GM20431 (cell line): Measurements from ENCODE around the gene BCKDK.

Experiments
- in situ Hi-C: fragments of 300-500 bp; cut with MseI, MboI; formaldehyde crosslinking; loops from one replicate; pipeline ENCODE4 v1.15.0; 2020; ENCODE audit warnings: low sequenced_read_pairs; ENCODE audit not compliant: unreplicated experiment

BCKDK gene

DNA sequence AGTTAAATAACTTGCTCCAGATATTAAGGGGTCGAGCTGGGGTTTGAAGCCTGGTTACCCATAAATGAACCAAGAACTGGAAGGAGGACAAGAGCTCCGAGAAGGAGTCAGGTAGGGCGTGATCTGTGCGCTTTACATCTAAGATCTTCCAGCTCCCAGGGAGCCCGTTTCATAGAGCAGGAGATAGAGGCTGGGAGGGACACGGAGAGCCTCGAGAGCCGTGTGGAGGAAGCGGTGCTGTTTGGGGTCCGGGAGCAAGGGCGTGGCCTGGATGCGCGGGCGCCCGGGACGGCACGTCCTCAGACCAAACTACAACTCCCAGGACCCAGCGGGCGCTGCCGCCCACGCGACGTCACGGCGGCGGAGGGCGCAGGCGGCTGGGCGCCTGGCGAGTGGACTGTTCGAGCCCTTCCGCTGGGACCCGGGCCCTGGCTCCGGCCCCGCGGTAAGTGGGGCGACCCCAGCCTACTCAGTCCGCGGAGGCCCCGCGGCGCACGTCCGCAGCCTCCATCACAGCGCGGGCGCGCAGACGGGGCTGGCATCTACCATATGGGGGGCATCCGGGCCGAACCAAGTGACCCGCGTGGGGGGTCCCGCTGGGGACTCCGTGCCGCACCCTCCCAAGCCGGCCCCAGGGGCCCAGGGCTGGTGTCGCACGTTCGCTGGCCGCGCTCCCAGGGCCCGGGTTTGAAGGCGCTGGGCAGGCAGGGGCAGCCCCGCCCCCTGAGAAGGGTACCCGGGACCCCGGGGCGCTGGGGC lies at the start of gene BCKDK:
TSS of gene BCKDK (plus strand) at position 352 of the 759 bp plus-strand sequence. CDS start 838 bp downstream, outside the sequence.
- in situ Hi-C loops: no loop called here

DNA sequence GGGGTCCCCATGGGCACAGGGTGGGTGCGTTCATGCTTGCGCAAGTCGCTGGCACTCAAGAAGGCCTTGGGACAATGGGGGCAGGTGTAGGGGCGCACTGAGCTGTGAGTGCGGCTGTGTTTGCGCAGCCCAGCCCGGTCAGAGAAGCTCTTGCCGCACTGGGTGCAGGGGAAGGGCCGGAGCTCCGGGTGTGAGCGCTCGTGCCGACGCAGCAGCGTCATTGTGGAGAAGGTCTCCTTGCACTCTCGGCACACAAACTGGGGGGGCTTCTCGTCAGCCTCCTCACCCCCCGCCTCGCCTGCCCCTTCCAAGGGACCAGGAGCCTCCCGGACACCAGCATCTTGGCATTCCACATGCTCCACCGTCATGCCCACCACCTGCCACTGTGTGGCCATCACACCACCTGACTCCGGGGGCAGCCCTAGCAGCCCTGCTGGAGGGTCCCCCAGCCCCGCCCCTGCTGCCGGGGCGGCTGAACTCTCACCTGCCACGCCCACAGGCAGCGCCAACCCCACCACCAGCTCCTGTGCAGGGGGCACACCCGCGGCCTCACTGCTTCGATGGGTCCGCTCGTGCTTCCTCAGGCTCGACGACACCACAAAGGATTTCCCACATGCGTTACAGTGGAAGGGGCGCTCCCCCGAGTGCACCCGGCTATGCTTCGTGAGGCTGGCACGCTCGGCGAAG lies 46.9 kb upstream of the BCKDK start:
- in situ Hi-C loops: no loop called here

DNA sequence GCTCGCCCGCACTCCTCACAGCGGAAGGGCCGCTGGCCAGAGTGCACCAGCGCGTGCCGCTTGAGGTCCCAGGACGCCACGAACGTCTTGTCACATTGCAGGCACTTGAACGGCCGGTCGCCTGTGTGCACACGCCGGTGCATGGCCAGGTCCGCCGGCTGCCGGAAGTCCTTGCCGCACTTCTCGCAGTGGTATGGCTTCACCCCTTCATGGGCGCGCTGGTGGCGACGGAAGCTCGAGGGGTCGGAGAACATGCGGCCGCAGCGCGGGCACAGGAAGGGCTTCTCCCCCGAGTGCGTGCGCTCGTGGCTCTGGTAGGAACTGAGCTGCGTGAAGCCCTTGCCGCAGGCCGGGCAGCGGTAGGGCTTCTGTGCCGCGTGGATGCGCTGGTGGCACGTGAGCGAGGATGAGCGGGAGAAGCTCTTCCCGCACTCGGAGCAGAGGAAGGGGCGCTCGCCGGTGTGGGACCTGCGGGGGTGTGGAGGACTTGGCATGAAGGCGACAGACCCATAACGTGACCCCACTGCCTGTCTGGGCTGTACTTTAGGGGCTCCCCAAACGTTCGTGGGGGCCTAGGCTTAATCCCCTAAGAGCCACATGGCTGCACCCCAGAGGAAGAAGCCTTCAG lies 46.3 kb upstream of the BCKDK start:
- in situ Hi-C loops: no loop called here

DNA sequence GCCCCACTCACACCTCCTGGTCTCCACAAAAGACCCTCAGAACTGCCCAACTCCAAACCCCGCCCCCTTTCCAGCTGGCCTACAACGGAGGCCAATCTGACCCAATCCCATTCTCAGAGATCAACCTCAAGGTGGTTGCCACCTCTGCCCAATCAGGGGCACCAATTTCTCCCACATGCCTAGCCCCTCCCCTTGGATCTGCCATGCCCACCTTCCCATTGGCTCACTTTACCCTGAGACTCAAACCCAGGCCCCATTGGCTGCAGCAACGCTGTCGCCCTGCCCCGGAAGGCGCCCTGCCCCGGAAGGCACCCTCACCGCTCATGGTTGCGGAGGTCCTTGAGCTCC lies 44.7 kb upstream of the BCKDK start:
- in situ Hi-C loops: no loop called here

DNA sequence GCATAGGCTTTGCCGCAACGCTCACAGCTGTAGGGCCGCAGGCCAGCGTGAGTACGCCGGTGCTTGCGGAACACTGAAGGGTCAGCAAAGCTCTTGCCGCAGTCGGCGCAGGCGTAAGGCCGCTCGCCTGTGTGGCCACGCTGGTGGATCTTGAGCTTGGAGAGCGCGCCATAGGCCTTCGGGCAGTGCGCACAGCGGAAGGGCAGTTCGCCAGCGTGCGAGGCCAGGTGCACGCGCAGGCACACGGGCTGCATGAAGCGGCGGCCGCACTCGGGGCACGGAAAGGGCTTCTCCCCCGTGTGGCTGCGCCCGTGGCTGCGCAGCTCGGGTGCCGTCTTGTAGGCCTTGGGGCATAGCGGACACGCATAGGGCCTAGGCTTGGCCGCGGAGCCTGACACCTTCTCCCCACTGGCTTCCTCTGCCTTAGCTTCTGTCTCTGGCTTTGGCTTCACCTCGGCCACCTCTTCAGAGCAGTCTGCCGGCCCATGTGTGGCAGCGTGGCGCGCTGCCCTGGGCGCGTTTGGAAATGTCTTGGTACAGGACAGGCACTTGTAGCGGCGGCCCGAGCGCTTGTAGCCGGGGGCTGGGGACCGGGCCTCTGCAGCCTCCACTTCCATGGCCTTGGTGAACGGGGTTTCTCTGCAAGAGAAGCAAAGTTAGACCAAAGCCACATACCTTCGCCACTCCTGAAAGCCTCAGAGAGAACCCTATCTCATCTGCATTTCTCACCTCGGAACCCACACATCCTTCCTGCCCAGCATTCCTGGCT lies 44.2 kb upstream of the BCKDK start:
- in situ Hi-C loops: no loop called here

DNA sequence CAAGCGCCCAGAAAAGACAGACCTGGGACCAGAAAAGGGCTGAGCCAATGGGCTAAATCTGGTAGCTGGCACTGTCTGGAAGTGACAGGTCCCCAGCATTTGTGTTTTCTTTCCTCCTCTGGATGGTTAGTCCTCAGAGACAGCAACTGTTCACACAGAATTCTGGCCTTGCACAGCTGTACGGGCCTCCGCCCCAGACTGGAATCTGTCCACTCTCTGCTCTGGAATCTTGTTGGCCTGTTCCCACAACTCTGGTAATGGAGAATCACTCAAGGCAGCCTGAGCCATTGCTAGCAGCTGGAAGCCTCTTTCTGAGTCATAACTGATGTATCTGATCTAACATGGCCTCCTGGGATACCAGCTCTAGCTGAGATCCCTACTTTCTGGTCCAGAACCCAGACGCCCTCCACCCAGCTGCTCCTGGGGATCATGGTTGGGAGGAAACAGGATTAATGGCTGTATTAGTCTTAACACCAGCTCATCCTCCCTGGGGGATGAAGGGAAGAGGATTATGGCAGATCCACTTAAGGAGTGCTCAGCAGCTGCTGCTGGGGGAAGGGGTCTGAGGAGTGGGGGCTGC lies 43.2 kb upstream of the BCKDK start:
- in situ Hi-C loops: no loop called here

DNA sequence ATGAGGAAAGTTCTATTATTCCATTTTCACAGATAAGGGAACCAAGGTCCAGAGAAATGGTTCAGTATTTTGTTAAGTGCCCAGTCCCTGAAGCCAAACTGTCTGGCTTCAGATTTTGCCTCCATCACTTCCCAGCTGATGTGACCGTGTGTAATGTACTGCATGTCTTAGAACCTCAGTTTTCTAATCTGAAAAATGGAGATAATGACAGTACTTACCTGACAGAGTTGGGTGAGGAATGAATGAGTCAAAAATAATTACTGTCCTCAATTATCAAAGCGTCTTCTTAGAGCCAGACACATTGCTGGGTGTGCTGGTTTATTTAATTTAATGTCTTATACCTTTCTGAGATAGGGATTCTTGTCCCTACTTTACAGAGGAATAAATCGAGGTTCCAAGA lies 40.8 kb upstream of the BCKDK start:
- in situ Hi-C loops: no loop called here

DNA sequence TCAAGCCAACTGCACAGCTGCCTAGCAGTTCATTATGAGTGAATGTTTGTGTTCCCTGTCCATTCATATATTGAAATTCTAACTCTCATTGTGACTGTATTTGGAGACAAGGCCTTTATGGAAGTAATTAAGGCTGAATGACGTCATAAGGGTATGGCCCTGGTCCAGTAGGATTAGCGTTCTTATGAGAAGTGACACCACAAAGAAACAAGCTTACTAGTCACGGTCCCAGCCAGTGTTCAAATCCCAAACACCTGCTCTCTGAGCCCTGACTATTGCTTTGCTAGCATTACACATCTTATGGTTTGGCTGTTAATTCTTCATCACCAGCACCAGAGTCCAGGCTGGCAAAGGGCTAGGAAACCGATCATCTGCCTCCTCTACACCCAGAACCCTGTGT lies 36.3 kb upstream of the BCKDK start:
- in situ Hi-C loops: no loop called here

DNA sequence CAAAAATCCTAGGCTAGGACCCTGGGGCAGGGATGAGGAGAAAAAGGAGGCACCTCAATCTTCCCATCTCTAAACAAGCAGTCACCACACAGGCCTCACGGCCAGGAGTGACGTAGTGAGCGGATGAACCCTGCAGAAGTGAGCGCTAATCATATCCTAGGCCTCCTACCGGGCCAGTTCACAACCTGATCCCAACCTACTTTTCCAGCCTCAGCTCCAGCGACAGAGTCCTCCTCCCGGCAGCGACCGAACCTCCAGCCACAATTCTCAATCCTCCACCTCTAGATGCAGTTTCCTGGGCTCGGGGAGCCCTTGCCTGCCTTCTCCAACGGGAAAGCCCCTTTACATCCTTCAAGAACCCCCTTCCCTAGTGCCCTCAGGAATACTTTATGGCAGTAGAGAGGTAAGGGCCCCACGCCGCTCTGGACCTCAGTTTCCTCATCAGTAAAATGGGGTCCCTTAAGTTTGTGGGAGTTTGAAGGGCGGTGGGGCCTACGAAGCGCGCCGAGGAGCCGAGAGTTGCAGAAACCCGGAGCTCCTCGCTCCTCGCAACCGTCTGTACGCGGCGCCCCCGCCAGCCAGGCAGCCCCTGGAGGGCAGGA lies 35.5 kb upstream of the BCKDK start:
- in situ Hi-C loops: no loop called here

DNA sequence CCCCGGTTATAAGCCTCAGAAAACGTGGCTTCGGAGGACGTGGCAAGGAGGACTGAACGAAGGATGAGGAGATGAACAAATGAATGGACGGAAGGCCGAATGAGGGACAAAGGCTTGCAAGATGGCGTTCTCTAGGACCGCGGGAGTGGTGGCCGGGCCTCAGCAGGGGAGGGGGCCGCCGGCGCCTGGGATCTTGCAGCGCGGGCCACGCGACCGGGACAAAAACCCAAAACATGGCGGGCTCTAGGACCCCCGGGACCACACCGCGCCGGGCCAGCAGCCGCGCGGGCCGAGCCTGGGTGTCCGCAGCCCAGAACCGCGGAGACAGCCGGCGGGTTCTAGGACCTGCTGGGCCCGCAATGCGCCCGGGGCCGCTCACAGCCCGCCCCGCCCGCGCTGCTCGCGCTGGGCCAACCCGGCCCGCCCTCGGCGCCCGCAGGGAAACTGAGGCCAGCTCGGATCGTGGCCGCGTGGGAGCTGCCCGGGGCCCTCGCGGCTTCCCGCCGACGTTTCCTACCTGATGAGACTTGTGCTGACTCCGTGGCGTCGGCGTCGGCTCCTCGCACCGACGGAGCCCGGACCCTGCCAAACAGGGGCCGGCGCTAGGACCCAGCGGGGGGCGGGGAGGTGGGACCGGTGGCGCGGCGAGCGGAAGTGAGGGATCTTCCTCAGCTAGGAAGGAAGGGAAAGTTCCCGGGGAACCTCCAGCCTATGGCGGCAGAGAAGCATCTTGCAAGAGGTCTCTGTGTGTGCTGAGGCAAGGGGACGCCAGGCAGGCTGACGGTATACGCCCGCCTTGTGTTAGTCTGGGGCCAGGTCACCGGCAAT lies 34.8 kb upstream of the BCKDK start:
- in situ Hi-C loops: no loop called here

DNA sequence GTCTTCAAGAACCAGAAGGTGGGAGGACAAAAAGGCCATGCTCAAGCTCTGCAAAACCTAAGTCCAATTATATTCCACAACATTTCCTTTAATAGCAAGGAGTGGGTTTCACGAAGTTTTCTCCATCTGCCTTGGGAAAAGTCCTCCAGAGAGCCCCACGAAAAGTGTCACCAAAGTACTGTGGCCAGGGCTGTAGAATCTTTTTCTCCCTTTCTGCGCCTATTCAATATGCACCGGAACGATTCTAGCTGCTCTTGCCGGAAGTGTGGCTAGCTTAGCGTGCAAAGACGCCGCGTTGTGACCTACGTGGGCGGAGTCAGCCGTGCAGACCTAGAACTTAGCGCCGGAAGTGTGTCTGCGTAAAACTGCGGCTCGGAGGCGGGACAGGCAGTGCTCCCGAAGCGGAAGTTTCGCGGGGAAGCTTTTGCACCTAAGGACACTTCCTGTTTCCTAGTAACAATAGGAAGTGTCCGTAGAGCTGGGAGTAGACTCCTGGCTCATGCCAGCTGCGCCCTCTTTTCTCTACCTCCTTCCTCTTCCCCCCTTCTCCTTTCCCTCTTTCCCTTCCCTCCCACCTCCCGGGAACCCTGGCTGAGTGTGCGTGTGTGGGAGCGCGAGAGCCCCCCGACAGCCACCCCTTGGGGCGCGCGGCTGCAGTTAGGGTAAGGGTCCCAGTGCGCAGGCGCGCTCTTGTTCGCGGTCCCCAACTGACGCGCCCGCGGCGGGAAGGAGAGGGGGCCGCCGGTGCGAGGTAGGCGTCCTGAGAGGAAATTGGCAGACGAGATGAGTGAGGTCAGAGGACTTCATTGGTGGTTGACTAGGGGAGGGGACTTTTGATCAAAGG lies 34.0 kb upstream of the BCKDK start, which contains the start of the genes ZNF646 and ZNF668:
TSS of gene ZNF646 (plus strand) at position 453 of the 844 bp plus-strand sequence. CDS start 1,903 bp downstream, outside the sequence.
TSS of gene ZNF668 (minus strand) at position 271 of the 844 bp plus-strand sequence. CDS start 9,781 bp downstream, outside the sequence.
- in situ Hi-C loops: no loop called here

DNA sequence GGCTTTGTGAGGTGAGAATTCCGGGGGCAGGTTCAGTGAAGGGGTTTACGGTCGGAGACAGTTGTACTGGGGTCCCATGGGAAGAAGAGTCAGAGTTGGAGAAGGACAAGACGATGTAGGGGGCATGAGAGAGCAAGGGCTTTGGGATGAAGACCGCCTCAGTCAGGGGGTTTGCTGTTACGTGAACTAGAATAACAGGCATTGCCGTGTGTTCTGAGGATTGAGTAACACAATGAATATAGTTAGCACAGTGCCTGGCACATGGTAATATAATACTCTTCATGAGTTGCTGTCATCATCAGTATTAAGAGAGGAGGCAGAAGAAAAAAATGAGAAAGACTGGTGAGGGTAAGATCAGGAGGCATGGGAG lies 33.4 kb upstream of the BCKDK start:
- in situ Hi-C loops: no loop called here

DNA sequence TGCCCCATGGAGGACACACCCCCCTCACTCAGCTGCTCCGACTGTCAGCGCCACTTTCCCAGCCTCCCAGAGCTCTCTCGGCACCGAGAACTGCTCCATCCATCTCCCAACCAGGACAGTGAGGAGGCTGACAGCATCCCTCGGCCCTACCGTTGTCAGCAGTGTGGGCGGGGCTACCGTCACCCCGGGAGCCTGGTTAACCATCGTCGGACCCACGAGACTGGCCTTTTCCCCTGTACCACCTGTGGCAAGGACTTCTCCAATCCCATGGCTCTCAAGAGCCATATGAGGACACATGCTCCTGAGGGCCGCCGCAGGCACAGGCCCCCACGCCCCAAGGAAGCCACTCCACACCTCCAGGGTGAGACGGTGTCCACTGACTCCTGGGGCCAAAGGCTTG lies 31.9 kb upstream of the BCKDK start:
- in situ Hi-C loops: no loop called here

DNA sequence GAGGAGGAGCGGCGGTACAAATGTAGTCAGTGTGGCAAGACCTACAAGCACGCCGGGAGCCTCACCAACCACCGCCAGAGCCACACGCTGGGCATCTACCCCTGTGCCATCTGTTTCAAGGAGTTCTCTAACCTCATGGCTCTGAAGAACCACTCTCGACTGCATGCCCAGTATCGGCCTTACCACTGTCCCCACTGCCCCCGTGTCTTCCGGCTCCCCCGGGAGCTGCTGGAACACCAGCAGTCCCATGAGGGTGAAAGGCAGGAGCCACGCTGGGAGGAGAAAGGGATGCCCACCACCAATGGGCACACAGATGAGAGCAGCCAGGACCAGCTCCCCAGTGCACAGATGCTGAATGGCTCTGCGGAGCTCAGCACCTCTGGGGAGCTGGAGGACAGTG lies 31.2 kb upstream of the BCKDK start:
- in situ Hi-C loops: no loop called here

DNA sequence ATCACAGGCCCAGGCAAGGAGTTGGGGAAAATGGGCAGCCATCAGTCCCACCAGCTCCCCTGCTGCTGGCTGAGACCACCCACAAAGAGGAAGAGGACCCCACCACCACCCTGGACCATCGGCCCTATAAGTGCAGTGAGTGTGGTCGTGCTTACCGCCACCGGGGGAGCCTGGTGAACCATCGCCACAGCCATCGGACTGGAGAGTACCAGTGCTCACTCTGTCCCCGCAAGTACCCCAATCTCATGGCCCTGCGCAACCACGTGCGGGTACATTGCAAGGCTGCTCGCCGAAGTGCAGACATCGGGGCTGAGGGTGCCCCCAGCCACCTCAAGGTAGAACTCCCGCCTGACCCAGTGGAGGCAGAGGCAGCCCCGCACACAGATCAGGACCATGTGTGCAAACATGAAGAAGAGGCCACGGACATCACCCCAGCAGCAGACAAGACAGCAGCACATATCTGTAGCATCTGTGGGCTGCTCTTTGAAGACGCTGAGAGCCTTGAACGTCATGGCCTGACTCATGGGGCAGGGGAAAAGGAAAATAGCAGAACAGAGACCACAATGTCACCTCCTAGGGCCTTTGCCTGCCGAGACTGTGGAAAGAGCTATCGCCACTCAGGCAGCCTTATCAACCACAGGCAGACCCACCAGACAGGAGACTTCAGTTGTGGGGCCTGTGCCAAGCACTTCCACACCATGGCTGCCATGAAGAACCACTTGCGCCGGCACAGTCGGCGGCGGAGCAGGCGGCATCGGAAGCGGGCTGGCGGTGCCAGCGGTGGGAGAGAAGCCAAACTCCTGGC lies 30.4 kb upstream of the BCKDK start:
- in situ Hi-C loops: no loop called here

DNA sequence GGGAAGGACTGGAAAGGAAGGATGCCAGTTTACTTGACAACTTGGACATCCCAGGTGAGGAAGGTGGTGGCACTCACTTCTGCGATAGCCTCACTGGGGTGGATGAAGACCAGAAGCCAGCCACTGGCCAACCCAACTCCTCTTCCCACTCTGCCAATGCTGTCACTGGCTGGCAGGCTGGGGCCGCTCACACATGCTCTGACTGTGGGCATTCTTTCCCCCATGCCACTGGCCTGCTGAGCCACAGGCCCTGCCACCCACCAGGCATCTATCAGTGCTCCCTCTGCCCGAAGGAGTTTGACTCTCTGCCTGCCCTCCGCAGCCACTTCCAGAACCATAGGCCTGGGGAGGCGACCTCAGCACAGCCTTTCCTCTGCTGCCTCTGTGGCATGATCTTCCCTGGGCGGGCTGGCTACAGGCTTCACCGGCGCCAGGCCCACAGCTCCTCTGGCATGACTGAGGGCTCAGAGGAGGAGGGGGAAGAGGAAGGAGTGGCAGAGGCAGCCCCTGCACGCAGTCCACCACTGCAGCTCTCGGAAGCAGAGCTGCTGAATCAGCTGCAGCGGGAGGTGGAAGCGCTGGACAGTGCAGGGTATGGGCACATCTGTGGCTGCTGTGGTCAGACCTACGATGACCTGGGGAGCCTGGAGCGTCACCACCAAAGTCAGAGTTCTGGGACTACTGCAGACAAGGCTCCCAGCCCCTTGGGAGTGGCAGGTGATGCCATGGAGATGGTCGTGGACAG lies 29.4 kb upstream of the BCKDK start:
- in situ Hi-C loops: no loop called here
